Measurements from ENCODE around the gene PYGB.

PYGB gene

GRCh38 chr20:25292176-25292891 is 44.4 kb downstream of the PYGB start:
- no peak overlapping the region for H3K4me3 ChIP-seq (ENCODE audit: control insufficient read depth, low read depth, low read length)
- no peak for TF ChIP-seq CTCF (conservative IDR thresholded peaks at IDR 0.05; ENCODE audit: control insufficient read depth, insufficient read depth, low read depth, low read length)
- no peak for DNase-seq (ENCODE audit: low read depth)

GRCh38 chr20:25293507-25293906 is 45.6 kb downstream of the PYGB start:
- H3K4me3 ChIP-seq (ENCODE audit: control insufficient read depth, low read depth, low read length): no peak overlapping the region
- no peak for TF ChIP-seq CTCF (conservative IDR thresholded peaks at IDR 0.05; ENCODE audit: control insufficient read depth, insufficient read depth, low read depth, low read length)
- no peak for DNase-seq (ENCODE audit: low read depth)

- TF ChIP-seq CTCF (conservative IDR thresholded peaks at IDR 0.05; ENCODE audit: control insufficient read depth, insufficient read depth, low read depth, low read length): no peak
- DNase-seq (ENCODE audit: low read depth): no peak
- H3K4me3 ChIP-seq (ENCODE audit: control insufficient read depth, low read depth, low read length): no peak overlapping the region
Measured at GRCh38 chr20:25293910-25294458, 46.1 kb downstream of the PYGB start.

GRCh38 chr20:25294459-25295385 is 46.8 kb downstream of the PYGB start:
- TF ChIP-seq CTCF (conservative IDR thresholded peaks at IDR 0.05; ENCODE audit: control insufficient read depth, insufficient read depth, low read depth, low read length): peak; percentile 76
- H3K4me3 ChIP-seq (ENCODE audit: control insufficient read depth, low read depth, low read length): no peak overlapping the region
- DNase-seq (ENCODE audit: low read depth): peak; percentile 51

GRCh38 chr20:25295386-25296093 is 47.7 kb downstream of the PYGB start:
- TF ChIP-seq CTCF (conservative IDR thresholded peaks at IDR 0.05; ENCODE audit: control insufficient read depth, insufficient read depth, low read depth, low read length): no peak
- no peak for DNase-seq (ENCODE audit: low read depth)
- no peak overlapping the region for H3K4me3 ChIP-seq (ENCODE audit: control insufficient read depth, low read depth, low read length)

All from fibroblast of mammary gland (primary cell).